GM12801 (cell line): Measurements from ENCODE around the gene RCAN2.

Experiments
- CTCF ChIP-seq: IDR thresholded peaks from one replicate; pipeline ENCODE4 v1.5.1; 2011; ENCODE audit warnings: control low read depth; ENCODE audit not compliant: insufficient read length; ENCODE audit errors: extremely low read depth

Gene RCAN2

GRCh38 chr6:46357591-46357990 lies 133.7 kb downstream of the RCAN2 start:
- no peak for TF ChIP-seq CTCF

- TF ChIP-seq CTCF: no peak
Observed at GRCh38 chr6:46356543-46356942, 134.7 kb downstream of the RCAN2 start.

GRCh38 chr6:46353528-46353927 lies 137.7 kb downstream of the RCAN2 start:
- no peak for TF ChIP-seq CTCF

GRCh38 chr6:46352541-46353268 lies 138.5 kb downstream of the RCAN2 start:
- TF ChIP-seq CTCF: no peak

- TF ChIP-seq CTCF: no peak
Observed at GRCh38 chr6:46350714-46351113, 140.5 kb downstream of the RCAN2 start.

- TF ChIP-seq CTCF: no peak
Observed at GRCh38 chr6:46347669-46348068, 143.6 kb downstream of the RCAN2 start.

GRCh38 chr6:46340246-46340645 lies 151.0 kb downstream of the RCAN2 start:
- TF ChIP-seq CTCF: no peak
